Glomerular endothelial cell (primary cell): ENCODE results near the gene SCN2B. TPM values are rescaled to one million over a fixed set of nuclear protein-coding genes. Genes with fewer than 3 reads are reported as not detected.
"Not testable (repeated sequence)": the region's sequence is repeated elsewhere in the genome, so short reads cannot be mapped to it uniquely, and the experiment has no call there.

Experiments used
- DNase-seq: peaks from one replicate; pipeline ENCODE4 v3.0.0-alpha.2; 2011; ENCODE audit warnings: low read depth, low spot score; ENCODE audit errors: extremely low read depth
- total RNA-seq: library from RNA; depleted of rRNA; stranded (reverse); fragments of >200 nt; gene quantifications from 2 replicates; pipeline ENCODE4 v1.2.3, GENCODE V29; 2015

Gene SCN2B
- total RNA-seq, 1 donor from 2014 or later: not detected

DNA sequence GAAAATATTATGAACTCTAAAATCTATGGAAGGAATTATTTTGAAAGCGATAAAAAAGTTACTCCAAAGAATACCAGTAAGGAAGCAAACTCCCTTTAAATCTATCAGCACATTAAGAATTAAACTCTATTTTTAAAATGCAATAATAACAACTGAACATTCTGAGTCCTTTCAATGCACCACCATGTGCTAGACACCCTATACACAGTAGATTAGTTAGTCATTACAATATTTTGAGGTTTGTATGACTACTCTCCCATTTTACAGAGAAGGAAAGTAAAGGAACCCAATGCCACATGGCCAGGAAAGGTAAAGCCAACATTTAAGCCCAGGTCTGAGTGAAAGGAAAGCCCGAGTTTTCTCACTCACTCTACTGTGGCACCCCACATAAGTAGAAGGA, 30.6 kb upstream of the SCN2B start:
- no peak for DNase-seq

DNA sequence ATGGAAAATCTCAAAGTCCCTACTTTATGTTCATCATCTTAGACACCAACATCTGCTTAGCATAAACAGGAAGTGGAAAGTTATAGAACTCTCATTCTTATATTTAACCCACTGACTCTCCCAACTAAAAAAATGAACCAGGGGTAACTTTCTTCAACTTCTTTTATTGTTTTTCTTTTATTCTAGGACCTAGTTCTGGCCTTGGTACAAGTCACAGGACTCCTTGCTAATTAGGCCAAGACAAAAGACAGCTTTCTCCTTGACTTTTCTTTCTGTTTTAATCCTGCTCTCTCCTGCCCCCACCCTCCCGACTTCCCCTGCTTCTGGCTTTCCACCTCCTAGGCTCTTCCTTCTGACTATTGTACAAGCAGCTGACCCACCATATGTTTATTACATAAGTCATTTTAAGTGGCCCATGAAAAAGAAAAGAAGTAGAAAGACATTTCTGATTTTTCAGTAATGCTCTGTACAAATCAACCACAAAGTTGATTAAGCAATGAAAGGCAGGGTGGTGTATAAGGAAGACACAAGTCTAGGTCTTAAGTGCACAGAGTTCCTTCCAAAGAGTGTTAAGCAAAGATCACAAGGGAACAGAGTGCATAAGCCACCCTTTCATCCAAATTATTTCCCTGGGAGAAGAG, 30.1 kb upstream of the SCN2B start:
- no peak for DNase-seq

DNA sequence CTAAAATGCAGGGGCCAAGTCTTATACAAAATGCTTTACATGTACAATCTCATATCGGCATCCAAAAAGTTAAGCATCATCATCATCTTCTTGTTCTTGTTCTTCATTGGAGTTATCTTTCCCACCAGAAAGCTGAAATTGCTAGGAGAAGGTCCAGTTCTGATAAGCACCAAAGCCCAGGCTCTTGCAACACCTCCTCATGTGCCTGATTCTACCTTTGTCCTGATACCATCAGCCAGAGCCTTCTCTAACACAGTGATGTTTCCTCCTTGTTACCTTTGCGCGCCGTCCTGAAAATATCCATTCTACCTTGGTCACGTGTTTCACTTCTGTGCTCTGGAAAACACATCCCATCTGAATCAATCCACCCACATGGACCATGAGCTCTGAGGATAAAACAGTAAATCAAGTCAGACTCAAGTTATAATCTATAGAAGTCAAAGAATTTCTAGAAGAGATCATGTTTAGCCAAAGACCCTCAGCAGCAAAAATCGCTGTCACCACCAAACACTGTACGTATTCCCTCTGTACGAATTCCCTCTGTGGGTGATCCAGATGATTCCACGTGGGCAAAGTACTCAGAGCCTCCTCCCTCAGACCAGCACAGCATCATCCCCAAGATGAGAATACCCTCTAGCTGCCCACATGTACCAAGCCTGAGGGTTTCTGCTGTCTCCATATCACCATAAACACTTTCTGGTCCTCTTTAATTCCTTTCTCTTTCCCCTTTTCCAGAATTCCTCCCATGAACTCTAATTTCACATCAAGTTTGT, 29.4 kb upstream of the SCN2B start:
- DNase-seq: no peak

DNA sequence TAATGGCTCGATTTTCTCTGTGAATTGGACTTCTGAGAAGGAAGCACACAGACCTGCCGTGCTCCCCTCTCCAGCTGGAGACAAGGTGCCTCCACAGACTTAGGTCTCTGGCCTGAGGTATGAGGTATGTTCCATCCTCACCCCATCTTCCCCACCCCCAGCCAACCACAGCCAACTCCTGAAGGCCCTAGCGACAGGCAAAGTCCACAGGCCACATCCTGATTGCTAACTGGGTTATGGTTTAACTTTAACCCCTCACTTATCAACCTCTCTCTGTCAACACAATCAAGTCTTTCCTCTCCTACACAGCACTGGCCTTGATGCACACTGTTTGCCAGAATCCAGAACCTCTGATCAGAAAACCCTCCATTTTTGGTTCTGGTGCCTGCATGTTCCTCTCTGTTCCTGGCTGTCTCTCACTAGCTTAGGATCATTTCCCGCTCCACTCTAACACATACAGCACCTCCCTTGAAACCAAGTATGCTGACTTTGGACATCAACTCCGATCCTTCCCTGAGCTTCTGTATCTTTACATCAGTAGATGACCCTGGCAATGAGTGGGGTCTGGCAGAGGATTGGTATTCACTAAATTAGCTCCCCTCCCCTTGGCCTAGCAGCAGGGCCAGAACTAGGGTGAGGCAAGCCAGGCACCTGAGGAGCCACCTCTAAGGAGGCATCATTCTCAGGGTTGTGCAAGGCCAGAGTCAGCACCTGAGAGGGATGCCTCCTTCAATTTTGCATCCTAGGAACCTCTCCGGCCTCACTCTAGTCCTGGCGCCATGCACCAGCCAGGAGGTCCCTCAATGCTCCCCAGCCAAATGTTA, 26.4 kb upstream of the SCN2B start:
- no peak for DNase-seq

DNA sequence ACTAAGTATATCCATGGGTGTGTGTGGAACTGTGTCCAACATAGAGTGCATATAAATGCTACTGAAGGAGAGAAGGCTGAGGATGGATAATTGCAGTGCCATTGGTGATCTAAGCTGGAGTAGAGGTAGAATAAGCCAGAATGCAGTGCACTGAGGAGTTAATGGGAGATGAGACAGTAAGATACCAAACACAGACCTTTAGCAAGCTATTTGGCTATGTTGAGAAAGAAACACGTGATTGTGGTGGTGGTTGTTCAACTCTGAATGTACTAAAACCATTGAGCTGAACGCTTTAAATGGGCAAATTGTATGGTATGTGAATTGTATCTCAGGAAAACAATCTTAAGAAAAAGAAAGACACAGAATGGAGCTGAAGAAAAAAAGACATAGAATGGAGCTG, 25.5 kb upstream of the SCN2B start:
- no peak for DNase-seq

DNA sequence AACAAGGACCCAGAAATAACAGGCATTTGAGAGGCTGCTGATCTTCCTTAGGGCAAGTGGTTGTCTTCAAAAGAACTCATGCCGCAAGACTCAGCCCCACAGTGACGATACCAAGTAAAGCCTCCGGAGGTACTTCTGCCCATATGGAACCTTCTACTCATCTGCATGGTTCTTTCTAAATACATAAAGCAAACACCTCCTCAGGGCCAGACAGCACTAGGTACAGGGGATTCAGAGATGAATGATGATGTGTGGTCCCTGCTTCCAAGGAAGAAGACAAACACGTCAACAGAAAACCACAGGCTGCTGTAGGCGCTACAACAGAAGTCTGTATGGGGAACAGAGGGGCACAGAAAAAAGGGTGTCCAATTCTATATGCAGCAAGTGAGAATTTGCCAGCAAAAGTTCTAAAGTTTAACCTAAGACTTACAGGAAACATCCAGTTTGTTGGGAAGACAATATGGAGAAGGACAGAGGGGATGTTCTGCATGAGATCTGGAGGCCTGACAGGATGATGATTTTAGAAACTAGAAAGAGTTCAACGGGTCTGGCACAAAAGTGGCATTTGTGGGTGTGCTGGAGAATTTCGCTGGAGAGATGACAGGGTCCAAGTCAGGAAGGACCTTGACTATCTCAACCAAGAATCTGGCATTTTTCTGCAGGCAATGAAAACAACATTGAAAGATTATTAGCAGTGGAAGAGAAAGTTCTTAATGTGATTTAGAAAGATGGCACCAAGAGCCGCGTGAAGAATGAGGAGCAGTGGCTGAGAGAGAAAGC, 24.7 kb upstream of the SCN2B start:
- DNase-seq: no peak

DNA sequence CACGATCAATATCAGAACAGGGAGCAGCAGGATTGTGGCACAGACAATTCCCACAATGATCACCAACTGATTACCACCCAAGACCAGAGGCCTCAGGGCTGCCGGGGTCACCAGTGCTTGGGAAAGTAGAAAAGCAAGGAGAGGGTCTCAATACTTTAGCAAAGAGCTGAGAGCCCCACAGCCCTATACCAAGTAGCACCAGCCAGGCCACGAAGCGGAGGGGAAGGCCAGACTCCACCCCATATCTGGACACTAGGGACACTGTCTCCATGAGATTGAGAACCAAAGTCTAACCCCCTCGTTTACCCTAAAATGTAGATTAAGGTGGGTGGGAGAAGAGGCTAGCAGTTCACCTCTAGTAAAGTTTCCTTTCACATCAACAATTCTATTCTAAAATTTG, 24.1 kb upstream of the SCN2B start:
- DNase-seq: no peak

DNA sequence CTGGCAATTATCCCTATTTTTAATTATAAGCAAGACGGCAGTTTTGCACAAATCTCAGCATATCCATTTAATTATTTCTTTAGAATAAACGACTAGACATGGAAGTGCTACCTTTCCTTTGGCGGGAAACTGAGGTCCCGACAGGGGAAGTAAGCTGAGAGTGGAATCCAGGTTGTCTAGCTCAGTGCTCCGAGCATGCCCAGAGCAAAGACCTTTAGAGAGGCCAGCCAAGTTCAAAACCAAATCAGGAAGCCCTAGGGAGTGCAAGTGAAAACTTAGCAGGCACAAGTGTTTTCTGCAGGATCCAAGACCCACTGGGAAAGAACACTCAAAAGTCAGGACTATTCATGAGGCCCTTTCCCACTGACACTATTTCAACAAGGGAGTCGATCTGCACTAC, 22.7 kb upstream of the SCN2B start:
- DNase-seq: no peak

DNA sequence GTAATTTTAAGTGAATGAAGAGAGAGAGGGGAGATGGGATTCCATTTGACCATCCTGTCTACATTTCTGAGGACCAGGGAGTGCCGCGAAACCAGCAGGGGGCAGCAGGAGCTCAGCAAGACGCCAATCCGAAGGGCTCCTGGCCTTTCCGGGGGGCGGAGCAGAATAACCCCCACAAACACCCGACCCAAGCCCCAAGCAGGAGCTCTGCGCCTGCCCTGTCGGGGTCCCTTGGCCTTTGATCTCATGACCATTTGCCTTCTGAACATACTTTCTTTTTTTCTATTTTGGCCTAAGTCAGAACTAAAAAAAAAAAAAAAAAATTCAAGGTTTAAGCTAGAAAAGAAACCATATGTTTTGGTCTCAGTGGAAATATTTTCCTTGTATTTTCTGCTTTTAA, 21.9 kb upstream of the SCN2B start:
- DNase-seq: no peak

DNA sequence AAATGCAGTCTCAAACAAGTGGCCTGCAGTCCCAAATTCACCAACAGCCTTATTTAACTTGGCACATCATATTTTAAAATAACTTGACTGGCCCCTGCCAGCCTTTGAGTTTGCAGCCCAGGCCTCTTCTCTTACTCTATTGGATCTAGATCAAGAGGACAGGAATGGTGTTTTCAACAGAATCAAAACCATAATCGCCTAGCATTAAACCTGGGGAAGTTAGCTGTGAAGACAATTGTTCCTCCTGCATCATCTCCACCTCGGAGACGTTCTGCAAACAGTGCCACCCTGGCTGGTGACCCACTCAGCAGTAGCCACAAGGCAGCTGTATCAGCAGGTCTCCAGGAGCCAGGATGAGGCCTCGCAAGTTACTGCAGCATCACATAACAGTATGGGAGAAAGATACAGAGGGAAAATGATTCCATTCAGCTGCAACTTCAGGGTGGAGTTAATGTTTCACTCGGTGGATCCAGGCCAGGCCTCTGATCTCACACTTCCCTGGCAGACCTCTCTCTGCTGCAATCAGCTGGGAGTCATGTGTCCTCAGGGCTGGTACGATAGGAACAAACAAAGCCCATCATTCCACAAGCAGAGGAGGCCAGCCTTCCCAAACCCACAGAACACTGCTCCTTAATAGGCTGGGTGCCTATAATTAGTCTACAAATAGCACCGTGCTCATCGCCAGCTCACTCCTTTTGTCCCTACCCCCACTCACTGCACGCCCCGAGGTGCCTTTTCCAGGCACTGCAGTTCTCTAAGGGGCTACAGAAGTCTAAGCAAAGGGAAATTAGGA, 18.6 kb upstream of the SCN2B start:
- DNase-seq: no peak

DNA sequence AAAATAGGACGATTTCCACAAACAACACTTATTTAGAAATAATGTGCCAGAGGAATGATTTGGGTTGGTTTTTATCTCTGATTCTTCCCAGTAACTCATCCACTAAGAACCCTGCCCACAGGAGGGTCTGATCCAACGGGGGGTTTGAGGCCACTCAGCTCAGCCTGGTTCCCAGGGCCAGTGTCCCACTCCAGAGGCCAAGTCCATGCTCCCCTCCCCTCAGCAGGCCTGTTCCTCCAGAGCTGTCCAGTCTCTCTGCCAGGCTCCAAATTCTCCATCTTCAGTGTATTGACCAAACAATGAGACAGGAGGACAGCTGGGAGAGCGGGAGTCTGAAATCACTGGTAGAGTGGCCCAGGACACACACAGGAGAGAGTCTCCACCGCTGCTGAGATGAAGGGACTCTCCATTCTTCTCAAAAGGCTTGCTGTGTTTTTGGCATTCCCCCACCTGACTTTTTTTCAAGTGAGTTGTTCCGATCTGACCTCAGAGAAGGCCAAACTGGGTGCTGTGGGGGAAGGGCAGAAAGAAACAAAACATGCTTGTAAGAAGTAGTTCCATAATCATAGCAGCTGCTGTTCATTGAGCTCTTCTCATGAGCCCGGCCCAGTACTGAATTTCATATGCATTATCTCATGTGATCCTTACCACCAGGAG, 17.6 kb upstream of the SCN2B start:
- DNase-seq: no peak

DNA sequence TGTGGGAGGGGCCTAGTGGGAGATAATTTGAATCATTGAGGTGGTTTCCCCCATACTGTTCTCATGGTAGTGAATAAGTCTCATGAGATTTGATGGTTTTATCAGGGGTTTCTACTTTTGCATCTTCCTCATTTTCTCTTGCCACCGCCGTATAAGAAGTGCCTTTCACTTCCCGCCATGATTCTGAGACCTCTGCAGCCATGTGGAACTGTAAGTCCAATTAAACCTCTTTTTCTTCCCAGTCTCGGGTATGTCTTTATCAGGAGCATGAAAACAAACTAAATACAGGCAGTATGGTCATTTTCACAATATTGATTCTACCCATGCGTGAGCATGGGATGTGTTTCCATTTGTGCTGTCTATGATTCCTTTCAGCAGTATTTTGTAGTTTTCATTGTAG, 16.4 kb upstream of the SCN2B start:
- not testable (repeated sequence) for DNase-seq

DNA sequence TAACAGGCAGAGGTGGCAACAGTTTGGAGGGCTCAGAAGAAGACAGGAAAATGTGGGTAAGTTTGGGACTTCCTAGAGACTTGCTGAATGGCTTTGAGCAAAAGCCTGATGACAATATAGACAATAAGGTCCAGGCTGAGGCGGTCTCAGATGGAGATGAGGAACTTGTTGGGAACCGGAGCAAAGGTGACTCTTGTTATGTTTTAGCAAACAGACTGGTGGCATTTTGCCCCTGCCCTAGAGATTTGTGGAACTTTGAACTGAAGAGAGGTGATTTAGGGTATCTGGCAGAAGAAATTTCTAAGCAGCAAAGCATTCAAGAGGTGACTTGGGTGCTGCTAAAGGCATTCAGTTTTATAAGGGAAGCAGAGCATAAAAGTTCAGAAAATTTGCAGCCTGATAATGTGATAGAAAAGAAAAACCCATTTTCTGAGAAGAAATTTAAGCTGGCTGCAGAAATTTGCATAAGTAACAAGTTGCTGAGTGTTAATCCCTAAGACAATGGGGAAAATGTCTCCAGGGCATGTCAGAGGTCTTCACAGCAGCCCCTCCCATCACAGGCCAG, 14.6 kb upstream of the SCN2B start:
- not testable (repeated sequence) for DNase-seq

DNA sequence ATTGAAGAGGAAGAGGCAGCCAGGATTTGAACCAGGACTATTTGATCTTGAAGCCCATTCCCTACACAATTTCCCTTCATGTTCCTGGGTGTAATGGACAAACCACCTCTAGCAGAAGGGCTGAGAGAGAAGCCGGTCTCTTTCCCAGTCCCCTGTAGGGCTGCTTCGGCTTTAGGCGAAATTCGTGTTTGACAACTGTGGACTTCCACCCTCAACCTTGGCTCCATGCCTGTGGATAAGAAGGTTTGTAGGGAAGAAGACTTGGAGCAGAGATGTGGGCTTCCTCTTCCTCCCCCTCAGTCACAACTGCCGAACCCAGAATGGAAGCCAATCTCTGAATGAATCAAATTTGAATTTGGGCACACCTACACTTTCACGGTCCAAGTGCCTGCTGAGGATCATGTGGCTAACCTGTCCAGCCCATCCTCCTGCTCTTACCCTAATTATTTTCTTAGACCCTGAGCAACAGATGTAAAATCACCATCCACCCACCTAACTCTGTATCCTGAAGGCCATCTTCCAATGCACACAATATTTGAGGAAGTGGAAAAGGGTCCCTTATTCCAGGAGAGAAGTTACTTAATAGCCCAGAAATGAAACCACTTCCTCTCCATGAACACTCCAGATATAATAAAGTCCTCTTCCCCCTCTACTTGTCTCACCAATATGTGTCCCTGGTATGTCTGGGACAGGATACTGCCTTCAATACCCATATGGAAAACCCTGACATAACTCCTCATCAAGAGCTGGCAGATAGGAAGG, 10.1 kb upstream of the SCN2B start:
- no peak for DNase-seq

DNA sequence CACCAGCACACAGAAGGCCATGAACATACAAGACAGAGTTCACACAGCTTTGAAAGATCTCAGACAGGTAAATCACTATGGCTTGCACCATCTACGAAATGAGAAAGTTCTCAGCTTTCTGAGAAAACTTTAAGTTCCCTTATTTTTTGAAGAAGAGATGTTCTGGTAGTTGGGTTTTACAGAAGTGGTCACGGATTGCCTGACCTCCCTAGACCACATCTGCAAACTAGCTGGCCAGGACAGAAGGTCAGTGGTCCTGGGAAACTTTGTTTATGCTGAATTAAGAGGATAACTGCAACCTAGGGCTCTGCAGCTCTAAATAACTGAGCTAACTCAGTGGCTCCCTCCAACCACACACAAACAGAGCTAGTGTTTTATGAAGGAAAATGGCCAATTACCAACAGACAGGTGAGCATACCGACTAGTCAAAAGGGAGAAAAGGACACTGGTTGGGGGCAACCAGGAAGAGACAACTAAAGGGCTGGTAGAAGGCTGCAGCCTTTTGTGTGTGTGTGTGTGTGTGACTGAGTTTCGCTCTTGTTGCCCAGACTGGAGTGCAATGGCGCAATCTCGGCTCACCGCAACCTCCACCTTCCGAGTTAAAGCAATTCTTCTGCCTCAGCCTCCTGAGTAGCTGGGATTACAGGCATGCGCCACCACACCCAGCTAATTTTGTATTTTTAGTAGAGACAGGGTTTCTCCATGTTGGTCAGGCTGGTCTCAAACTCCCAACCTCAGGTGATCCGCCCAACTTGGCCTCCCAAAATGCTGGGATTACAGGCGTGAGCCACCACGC, 8.5 kb upstream of the SCN2B start:
- no peak for DNase-seq

DNA sequence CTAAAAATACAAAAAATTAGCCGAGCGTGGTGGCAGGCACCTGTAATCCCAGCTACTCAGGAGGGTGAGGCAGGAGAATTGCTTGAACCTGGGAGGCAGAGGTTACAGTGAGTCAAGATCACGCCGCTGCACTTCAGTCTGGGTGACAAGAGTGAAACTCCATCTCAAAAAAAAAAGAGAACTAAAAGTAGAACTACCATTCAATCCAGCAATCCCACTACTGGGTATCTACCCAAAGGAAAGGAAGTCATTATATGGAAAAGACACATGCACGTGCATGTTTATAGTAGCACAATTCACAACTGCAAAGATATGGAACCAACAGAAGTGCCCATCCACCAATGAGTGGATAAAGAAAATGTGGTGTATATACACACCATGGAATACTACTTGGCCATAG, 7.3 kb upstream of the SCN2B start:
- not testable (repeated sequence) for DNase-seq

DNA sequence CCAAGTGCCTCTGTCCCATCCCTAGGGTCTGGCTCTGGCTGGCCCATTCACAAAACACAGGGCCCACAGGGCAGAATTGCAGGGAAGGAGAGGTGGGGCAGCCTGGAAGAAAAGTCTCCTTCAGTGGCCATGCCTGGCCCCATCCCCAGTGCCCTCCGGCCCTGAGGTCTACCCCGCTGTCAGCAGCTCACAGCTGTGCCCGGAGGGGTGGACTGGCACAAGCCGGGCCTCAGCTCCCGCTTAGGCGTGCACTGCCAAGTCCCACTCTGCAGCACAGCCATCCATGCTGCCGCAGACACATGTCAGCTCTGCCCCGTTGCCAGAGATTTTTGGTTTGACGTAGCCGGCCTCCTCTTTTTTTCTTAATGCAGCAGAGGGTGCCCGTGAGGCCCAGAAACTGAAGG, 3.9 kb upstream of the SCN2B start:
- DNase-seq: no peak

DNA sequence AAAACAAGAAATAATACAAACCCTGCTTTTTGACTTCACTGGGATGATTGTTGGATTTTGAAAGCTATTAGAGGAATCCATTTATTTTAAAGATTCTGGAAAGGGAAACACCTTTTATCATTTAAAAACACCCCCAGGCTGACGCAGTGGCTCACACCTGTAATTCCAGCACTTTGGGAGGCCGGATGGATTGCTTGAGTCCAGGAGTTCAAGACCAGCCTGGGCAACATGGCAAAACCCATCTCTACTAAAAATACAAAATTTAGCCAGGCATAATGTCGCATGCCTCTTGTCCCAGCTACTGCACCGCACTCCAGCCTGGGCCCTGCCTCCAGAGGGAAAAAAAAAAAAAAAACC, 317 bp upstream of the SCN2B start:
- no peak for DNase-seq
